Ecto neural progenitor cell (in vitro differentiated cells): ENCODE results near the gene CAPN11.
"Not testable (repeated sequence)": the region's sequence is repeated elsewhere in the genome, so short reads cannot be mapped to it uniquely, and the experiment has no call there.

Experiments used
- DNase-seq: peaks from one replicate; pipeline ENCODE4 v3.0.0-alpha.2; 2018; ENCODE audit warnings: low spot score

Gene CAPN11

GRCh38 chr6:44131892-44132291 lies 26.7 kb upstream of the CAPN11 start:
- DNase-seq, result no peak

GRCh38 chr6:44132476-44132875 lies 26.1 kb upstream of the CAPN11 start:
- no peak for DNase-seq

- DNase-seq, result peak; percentile 71
Measured at GRCh38 chr6:44133003-44133931, 25.4 kb upstream of the CAPN11 start.

- no peak for DNase-seq
Measured at GRCh38 chr6:44133981-44134711, 24.5 kb upstream of the CAPN11 start.

GRCh38 chr6:44135173-44135758 lies 23.4 kb upstream of the CAPN11 start:
- DNase-seq, result no peak

GRCh38 chr6:44135875-44136274 lies 22.7 kb upstream of the CAPN11 start:
- no peak for DNase-seq

- peak; percentile 71 for DNase-seq
Measured at GRCh38 chr6:44138717-44139350, 19.8 kb upstream of the CAPN11 start.

- no peak for DNase-seq
Measured at GRCh38 chr6:44139351-44139743, 19.3 kb upstream of the CAPN11 start.

GRCh38 chr6:44142835-44143234 lies 15.8 kb upstream of the CAPN11 start:
- no peak for DNase-seq

GRCh38 chr6:44143731-44144130 lies 14.9 kb upstream of the CAPN11 start:
- no peak for DNase-seq

- not testable (repeated sequence) for DNase-seq
Measured at GRCh38 chr6:44144536-44144935, 14.1 kb upstream of the CAPN11 start.

- no peak for DNase-seq
Measured at GRCh38 chr6:44145839-44146238, 12.8 kb upstream of the CAPN11 start.

GRCh38 chr6:44146685-44147084 lies 11.9 kb upstream of the CAPN11 start:
- DNase-seq, result no peak

GRCh38 chr6:44147256-44147655 lies 11.4 kb upstream of the CAPN11 start:
- no peak for DNase-seq

- no peak for DNase-seq
Measured at GRCh38 chr6:44148306-44148705, 10.3 kb upstream of the CAPN11 start.

GRCh38 chr6:44149369-44150012 lies 9.1 kb upstream of the CAPN11 start:
- DNase-seq, result no peak

- no peak for DNase-seq
Measured at GRCh38 chr6:44150317-44150917, 8.2 kb upstream of the CAPN11 start.

GRCh38 chr6:44151348-44152108 lies 7.1 kb upstream of the CAPN11 start:
- DNase-seq, result peak; percentile 90

GRCh38 chr6:44152109-44152461 lies 6.5 kb upstream of the CAPN11 start:
- no peak for DNase-seq

GRCh38 chr6:44152533-44152932 lies 6.1 kb upstream of the CAPN11 start:
- no peak for DNase-seq

GRCh38 chr6:44154067-44154466 lies 4.6 kb upstream of the CAPN11 start:
- DNase-seq, result peak; percentile 43
